Kidney (tissue), 14 donors: ENCODE results near the gene ARAP2. TPM values are rescaled to one million over a fixed set of nuclear protein-coding genes. Genes with fewer than 3 reads are reported as not detected.

Experiments
- DNase-seq, 5 donors: peaks; one replicate each; pipeline ENCODE4 v3.0.0-alpha.2; 2013 to 2020
- FAIRE-seq: peaks from 2 replicates; lab custom pipeline; 2012; peaks lifted over from hg19 to GRCh38; lab: Jason Lieb, UNC
- H3K27ac ChIP-seq, 2 donors: one replicate each; pipeline ENCODE4 v1.7.0; 2013; ENCODE audit warnings: low read depth in 2 of 2, low read length in 2 of 2, inconsistent platforms in 1 of 2
- H3K27me3 ChIP-seq: one replicate; pipeline ENCODE4 v1.7.1; 2013; ENCODE audit warnings: low read length, inconsistent platforms; ENCODE audit not compliant: control insufficient read depth, insufficient read depth
- H3K36me3 ChIP-seq, 3 donors: one replicate each; pipeline versions ENCODE4 v1.7.0 to v1.7.1; 2013; ENCODE audit warnings: low read length in 3 of 3, control low read depth in 1 of 3, inconsistent platforms in 1 of 3; ENCODE audit not compliant: insufficient read depth in 3 of 3, control insufficient read depth in 2 of 3
- H3K4me1 ChIP-seq, 3 donors: one replicate each; pipeline versions ENCODE4 v1.7.0 to v1.7.1; 2013; ENCODE audit warnings: low read length in 3 of 3, inconsistent platforms in 1 of 3, low read depth in 1 of 3; ENCODE audit not compliant: control insufficient read depth in 2 of 3, insufficient read depth in 2 of 3
- H3K4me3 ChIP-seq, 3 donors: one replicate each; pipeline versions ENCODE4 v1.7.0 to v1.8.1; 2013; ENCODE audit warnings: low read length in 3 of 3, control low read depth in 1 of 3, inconsistent platforms in 1 of 3
- H3K9ac ChIP-seq, 3 donors: one replicate each; pipeline versions ENCODE4 v1.7.0 to v1.7.1; 2013; ENCODE audit warnings: low read length in 3 of 3, control low read depth in 1 of 3, inconsistent platforms in 1 of 3
- H3K9me3 ChIP-seq, 3 donors: one replicate each; pipeline versions ENCODE4 v1.7.0 to v1.7.1; 2013; ENCODE audit warnings: low read length in 3 of 3, control low read depth in 1 of 3, inconsistent platforms in 1 of 3; ENCODE audit not compliant: control insufficient read depth in 2 of 3, insufficient read depth in 1 of 3
- intact Hi-C: fragments of 100-400 bp; cut with DNase I; formaldehyde crosslinking; loops from one replicate; pipeline ENCODE4 v1.11.1; 2022
- polyA plus RNA-seq: library from polyadenylated mRNA; stranded (reverse); fragments of 350-450 nt; fragmentation: Illumina TruSeq; extraction: RNeasy Lipid Tissue Mini Kit (QIAGEN cat#74804); gene quantifications from one replicate; pipeline ENCODE4 v1.2.3, GENCODE V29; 2014; ENCODE audit warnings: low read depth, low replicate concordance; ENCODE audit not compliant: insufficient read depth
- total RNA-seq: library from RNA; stranded (reverse); fragmentation: NEBNext Ultra II Directional; extraction: Animal tissue kit (Norgen Biotek cat#: 25700); gene quantifications from one replicate; pipeline ENCODE4 v1.2.1, GENCODE V29; 2021
- TF ChIP-seq, protein P1 (sequence below): IDR thresholded peaks from 3 replicates; pipeline ENCODE4 v1.5.1; 2012; ENCODE audit warnings: mild to moderate bottlenecking, moderate library complexity, borderline replicate concordance; ENCODE audit not compliant: insufficient read depth; ENCODE audit errors: extremely low read depth
- donor health status: control.
- donor health status: control.
- donor health status: control.
- donor health status: control.
- donor health status: control.
- donor health status: DM: yes; HTN: yes; CAD: no.
- donor health status: Normal renal cell carcinoma (clear cell type).

ARAP2 gene
- total and polyA plus RNA-seq, 2 donors from 2014 or later, result 3.1 to 33.5 TPM

DNA sequence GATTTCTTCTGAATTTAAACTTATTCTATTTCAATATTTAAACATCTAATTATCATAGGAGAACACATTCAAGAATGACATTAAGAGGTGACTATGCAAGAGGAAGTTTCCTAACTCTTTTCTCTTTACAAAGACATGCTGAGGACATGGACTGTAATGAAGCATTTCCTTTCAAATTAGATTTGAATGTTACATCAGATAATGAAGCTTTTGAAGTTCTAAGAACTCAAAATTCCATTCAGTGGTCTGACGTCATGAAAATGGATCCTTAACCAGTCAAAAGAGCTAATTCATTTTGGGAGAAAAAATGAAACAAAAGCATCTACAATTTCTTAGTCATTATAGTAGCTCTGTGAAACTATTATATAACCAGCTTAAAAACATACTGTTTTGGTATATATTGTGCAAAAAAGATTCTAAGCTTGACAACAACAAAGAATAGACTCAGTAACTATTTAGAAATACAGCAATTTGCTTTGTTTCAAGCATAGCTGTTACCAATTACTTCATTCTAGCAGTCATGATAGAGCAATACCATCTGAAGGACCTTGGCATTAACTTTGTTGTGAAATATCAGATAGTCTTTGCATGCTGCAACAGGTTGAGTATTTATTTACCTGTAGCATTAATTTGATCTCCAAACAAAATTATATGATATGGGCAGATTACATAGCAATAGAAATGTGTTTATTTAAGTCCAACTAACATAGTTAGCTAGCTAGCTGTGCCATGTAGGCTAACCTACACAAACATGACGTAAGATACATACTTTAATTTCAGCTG, 23.4 kb upstream of the ARAP2 start:
- Histone ChIP-seq H3K9me3 (no peaks in the 10 kb centered on the region), H3K27ac (no peak overlapping the region), H3K36me3 (no peaks in the 10 kb centered on the region), H3K4me3 (no peak overlapping the region), H3K9ac (no peak overlapping the region), H3K4me1 (no peaks in the 10 kb centered on the region), H3K27me3 (no peaks in the 10 kb centered on the region)
- TF ChIP-seq, protein P1, sequence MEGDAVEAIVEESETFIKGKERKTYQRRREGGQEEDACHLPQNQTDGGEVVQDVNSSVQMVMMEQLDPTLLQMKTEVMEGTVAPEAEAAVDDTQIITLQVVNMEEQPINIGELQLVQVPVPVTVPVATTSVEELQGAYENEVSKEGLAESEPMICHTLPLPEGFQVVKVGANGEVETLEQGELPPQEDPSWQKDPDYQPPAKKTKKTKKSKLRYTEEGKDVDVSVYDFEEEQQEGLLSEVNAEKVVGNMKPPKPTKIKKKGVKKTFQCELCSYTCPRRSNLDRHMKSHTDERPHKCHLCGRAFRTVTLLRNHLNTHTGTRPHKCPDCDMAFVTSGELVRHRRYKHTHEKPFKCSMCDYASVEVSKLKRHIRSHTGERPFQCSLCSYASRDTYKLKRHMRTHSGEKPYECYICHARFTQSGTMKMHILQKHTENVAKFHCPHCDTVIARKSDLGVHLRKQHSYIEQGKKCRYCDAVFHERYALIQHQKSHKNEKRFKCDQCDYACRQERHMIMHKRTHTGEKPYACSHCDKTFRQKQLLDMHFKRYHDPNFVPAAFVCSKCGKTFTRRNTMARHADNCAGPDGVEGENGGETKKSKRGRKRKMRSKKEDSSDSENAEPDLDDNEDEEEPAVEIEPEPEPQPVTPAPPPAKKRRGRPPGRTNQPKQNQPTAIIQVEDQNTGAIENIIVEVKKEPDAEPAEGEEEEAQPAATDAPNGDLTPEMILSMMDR, result no peak
- intact Hi-C loops, result no loop called here
- DNase-seq, result no peak
- FAIRE-seq, result no peak

DNA sequence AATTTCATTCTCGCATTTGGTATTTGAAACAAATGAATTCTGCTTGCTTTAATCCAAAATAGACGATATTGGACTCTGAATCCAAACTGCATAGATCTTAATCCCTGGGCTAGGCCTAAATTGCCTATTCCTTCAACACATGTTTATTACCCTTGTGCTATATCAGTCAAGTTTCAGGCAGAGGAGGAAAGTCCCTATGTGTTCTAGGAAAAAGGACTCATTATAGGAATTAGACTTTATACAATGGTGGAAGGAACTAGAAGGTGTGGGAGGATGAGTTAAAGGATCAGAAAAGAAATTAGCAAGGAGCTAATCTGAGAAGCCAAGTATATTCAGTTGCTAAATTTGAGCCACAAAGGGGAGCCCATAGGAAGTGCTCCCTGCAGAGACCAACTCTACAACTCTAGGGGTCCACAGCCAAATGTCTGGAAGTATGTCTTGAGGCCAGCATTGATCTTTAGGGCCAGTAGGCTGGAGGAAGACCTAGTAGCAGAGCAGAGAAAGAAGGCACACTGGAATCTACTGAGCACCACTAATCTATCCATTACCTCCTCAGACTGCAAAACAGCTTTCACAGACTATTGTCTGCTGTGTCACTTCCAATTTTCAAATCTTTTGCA, 20.0 kb upstream of the ARAP2 start:
- Histone ChIP-seq H3K9me3 (no peaks in the 10 kb centered on the region), H3K27ac (no peak overlapping the region), H3K36me3 (no peaks in the 10 kb centered on the region), H3K4me3 (no peak overlapping the region), H3K9ac (no peak overlapping the region), H3K27me3 (no peaks in the 10 kb centered on the region), H3K4me1 (no peaks in the 10 kb centered on the region)
- TF ChIP-seq, protein P1, result no peak
- DNase-seq, result no peak
- no peak for FAIRE-seq
- intact Hi-C loops, result no loop called here

DNA sequence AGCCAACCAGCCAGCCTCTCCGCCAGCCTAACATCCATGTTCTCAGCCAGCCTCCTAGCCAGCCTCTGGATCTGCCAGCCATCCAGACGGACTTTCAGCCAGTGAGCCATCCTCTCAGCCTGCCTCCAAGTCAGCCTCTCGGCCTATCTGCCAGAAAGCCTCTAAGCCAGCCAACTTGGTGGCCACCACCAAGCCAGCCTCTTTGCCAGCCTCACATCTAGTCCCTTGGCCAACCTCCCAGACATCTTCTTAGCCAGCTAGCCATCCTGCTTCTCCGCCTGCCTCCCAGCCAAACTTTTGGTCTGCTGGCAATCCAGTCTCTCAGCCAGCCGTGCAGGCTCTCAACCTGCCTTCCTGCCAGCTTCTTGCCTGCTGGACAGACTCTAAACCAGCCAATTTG, 16.4 kb upstream of the ARAP2 start:
- Histone ChIP-seq H3K27me3 (no peaks in the 10 kb centered on the region), H3K27ac (no peak overlapping the region), H3K4me1 (no peaks in the 10 kb centered on the region), H3K4me3 (no peak overlapping the region), H3K36me3 (no peaks in the 10 kb centered on the region), H3K9ac (no peak overlapping the region), H3K9me3 (no peaks in the 10 kb centered on the region)
- TF ChIP-seq, protein P1, result no peak
- FAIRE-seq (no peak), DNase-seq (no peak)
- intact Hi-C loops, result no loop called here
